ENCODE results near the gene CYBC1. TPM values are rescaled to one million over a fixed set of nuclear protein-coding genes. Genes with fewer than 3 reads are reported as not detected.

The CYBC1 gene
- total and polyA plus RNA-seq, 9 of the 15 experiments (the other 6 are each of a cell fraction or from before 2014, with no cell fraction given): 1.3 to 71.8 (median 49.9) TPM

- POLR2A ChIA-PET: interaction anchor here (0.6 to 1.0 kb wide), 2 partner anchors 12 to 111 kb away, joined by 3 read pairs; no protein-coding TSS in a partner anchor
- FAIRE-seq: peak; percentile 89
- in situ Hi-C loops (cut with MboI): no loop called here
- BruUV-seq (replicated peaks): no TSS peak
- no peak overlapping the region for H3K4me3 ChIP-seq
- no peaks in the 10 kb centered on the region; the same call in 2 of the 3 replicates for H3K79me2 ChIP-seq (ENCODE audit: control insufficient read depth, insufficient read depth, low read length)
- ATAC-seq: peak; percentile 88
- H3K9ac ChIP-seq (ENCODE audit: insufficient read depth in 1 of 2, low read depth in 2 of 2, low read length in 2 of 2): no peak overlapping the region
- no peak overlapping the region for H3K27ac ChIP-seq (ENCODE audit: extremely low read depth, low read depth, low read length)
- H3K9me3 ChIP-seq (replicated peaks; ENCODE audit: control insufficient read depth, insufficient read depth, low read depth, low read length): no peaks in the 10 kb centered on the region
- intact Hi-C loops (cut with micrococcal nuclease): no loop called here
- H3K9me1 ChIP-seq (ENCODE audit: control insufficient read depth, insufficient read depth, low read length): no peaks in the 10 kb centered on the region
- no peaks in the 10 kb centered on the region for H3K27me3 ChIP-seq (ENCODE audit: control insufficient read depth in 2 of 2, insufficient read depth in 2 of 2, low read length in 2 of 2)
- H4K20me1 ChIP-seq (replicated peaks; ENCODE audit: control insufficient read depth, insufficient read depth, low read length): no peaks in the 10 kb centered on the region
- DNase-seq (ENCODE audit: extremely low read depth in 1 of 4, low spot score in 3 of 4): peak; percentile 48 to 78 (median 58)
- peaks cover 4 to 17% of the 10 kb centered on the region in 2 experiments; a peak in 4 of 5 replicates for H3K4me1 ChIP-seq (replicated peaks in 1 of 2; ENCODE audit: control insufficient read depth in 2 of 2, insufficient read depth in 2 of 2, low read length in 2 of 2)
- no peak overlapping the region for H2AFZ ChIP-seq (ENCODE audit: low read depth, low read length)
- CTCF ChIA-PET (ENCODE audit: low intra/inter-chr PET ratio): interaction anchor here (0.6 kb wide), 1 partner anchor 219 kb away, joined by 3 read pairs; no protein-coding TSS in a partner anchor
- H3K4me2 ChIP-seq (ENCODE audit: insufficient read depth, low read length): no peak overlapping the region; the same call in 1 of the 2 replicates
- H3K36me3 ChIP-seq (ENCODE audit: control insufficient read depth, insufficient read depth, low read length): peaks cover 5% of the 10 kb centered on the region; the same call in 1 of the 3 replicates
- WGBS (ENCODE audit: insufficient coverage, low coverage, missing lambda C conversion rate): 67% methylated on average over 25 of the region's 25 CpGs
- TF ChIP-seq SPI1 (IDR thresholded peaks at IDR 0.05; ENCODE audit: borderline replicate concordance, low read depth, low read length) (peak; percentile 61; the same call in 1 of the 2 replicates), ZNF740 (CRISPR knock-in tag; IDR thresholded peaks at IDR 0.05) (no peak), ZNF740 (tag; IDR thresholded peaks at IDR 0.05) (no peak), BRD4 (IDR thresholded peaks at IDR 0.05) (no peak), RAD21 (CRISPR knock-in tag; conservative IDR thresholded peaks at IDR 0.05 in 1 of 2, IDR thresholded peaks at IDR 0.05 in 1 of 2) (peak in 1 of 2 experiments; percentile 44; a peak in 2 of 4 replicates), CTCFL (IDR thresholded peaks at IDR 0.05; ENCODE audit: borderline replicate concordance, insufficient read depth, low read depth, low read length, poor library complexity, severe bottlenecking) (peak; percentile 49), CTCF (IDR thresholded peaks at IDR 0.05 in 2 of 3, conservative IDR thresholded peaks at IDR 0.05 in 1 of 3; ENCODE audit: insufficient read depth in 2 of 3, low read depth in 1 of 3, low read length in 3 of 3) (peak; percentile 79 to 88 (median 83)), RCOR1 (IDR thresholded peaks at IDR 0.05; ENCODE audit: borderline replicate concordance in 1 of 2, low read depth in 2 of 2, low read length in 2 of 2) (no peak)
These were observed 26.3 kb downstream of the CYBC1 start for GRCh38 chr17:82424001-82424862.

All from K562 (cell line).